Measurements from ENCODE around the gene DHRS7. TPM values are rescaled to one million over a fixed set of nuclear protein-coding genes. Genes with fewer than 3 reads are reported as not detected.

The DHRS7 gene, protein sequence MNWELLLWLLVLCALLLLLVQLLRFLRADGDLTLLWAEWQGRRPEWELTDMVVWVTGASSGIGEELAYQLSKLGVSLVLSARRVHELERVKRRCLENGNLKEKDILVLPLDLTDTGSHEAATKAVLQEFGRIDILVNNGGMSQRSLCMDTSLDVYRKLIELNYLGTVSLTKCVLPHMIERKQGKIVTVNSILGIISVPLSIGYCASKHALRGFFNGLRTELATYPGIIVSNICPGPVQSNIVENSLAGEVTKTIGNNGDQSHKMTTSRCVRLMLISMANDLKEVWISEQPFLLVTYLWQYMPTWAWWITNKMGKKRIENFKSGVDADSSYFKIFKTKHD
- 49.2 and 63.6 TPM in 2 replicates for total RNA-seq

DNA sequence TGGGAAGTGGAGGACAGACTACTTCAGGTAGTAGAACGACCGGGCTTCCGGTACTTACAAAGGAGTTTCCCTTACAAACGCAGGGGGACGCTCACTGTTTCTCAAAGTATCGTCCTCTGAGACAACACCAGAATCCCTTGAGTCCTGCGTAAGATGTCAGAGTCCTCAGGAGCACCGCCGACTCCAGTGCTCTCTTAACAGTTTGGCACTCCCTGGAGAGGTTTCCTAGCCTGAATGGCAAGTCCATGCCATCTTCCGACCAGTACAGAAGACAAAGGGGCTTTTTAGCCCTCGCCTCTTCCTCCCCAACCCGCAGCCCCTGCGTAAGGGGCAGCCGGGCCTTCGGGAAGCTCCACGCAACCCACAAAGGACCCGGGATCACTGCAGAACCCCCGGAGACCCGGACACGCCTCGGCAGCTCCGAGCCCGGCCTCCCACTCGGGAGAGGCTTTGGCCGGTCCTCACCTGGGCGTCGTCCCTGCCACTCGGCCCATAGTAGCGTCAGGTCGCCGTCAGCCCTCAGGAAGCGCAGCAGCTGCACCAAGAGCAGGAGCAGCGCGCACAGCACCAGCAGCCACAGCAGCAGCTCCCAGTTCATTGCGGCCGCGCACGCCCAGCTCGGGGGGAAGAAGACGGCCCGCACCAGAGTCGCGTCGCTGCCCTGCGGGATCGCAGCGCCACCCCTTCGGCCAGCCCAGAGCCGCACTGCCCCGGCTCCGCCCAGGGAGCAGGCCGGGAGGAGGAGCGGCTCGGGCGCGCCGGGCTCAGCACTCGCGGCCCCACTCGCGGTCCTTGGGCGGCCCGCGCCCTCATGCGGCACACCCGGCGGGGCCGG is at the start of gene DHRS7:
Gene DHRS7, minus strand, starts transcription at position 687 of the 835 bp plus-strand sequence. Its CDS starts 89 bp downstream, at position 598.

Other genes with a start within 250 kb of the DHRS7 start
- gene LRRC9, start 245.3 kb downstream of the DHRS7 start, total RNA-seq: not detected in 2 replicates
- gene PCNX4, start 73.5 kb downstream of the DHRS7 start, total RNA-seq: 58.1 and 94.2 TPM in 2 replicates
- 21.3 and 31.4 TPM in 2 replicates for gene PPM1A, start 83.8 kb upstream of the DHRS7 start, total RNA-seq

Measured in placental epithelial cell (primary cell).